HG03521 (cell line): Measurements from ENCODE around the gene RAMP3.

Source experiments
- ATAC-seq: cut with Tn5 transposase; IDR thresholded peaks from one replicate; pipeline ENCODE4 v1.9.1; 2021; ENCODE audit warnings: mild to moderate bottlenecking, moderate library complexity; ENCODE audit not compliant: unreplicated experiment

The RAMP3 gene

GRCh38 chr7:45219801-45220435, 62.3 kb downstream of the RAMP3 start:
- no peak for ATAC-seq

DNA sequence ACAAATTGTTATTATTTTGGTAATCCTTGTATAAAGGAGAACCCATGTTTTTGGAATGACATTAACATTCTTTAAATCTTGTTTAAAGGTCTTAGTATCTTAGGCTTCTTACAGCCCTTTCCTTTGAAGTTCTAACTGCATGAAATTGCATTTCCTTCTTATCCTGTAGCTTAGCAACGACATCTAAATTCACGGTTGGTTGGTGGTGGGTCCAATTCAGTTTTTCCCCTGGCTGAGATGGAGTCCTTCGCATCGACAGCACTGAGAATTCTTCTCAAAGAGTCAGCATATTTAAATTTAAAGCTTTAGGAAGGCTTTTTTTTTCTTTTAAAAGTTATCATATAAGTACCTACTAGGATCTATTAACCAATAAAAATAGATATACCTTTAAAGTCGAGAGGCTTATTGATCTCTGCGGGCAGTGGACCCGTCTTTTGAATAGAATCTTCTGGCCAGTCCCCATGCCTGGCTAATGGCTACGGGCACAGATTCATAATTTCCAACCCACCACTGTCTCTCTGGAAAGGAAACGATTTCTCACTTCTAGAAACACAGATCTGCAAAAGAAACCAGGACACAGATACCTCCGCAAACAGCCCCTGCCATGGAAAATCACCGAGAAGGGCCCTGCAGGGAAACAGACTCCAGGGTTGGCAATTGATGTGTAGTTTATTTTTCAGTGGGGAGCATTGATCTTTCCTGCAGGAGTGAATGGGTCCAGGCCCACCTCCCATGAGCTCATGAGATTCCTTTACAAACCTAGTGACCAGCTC, 63.4 kb downstream of the RAMP3 start:
- ATAC-seq = no peak

- no peak for ATAC-seq
Measured at GRCh38 chr7:45221896-45222604, 64.5 kb downstream of the RAMP3 start.

GRCh38 chr7:45223078-45223477, 65.5 kb downstream of the RAMP3 start:
- ATAC-seq = no peak

GRCh38 chr7:45223728-45224630, 66.4 kb downstream of the RAMP3 start:
- ATAC-seq = no peak

GRCh38 chr7:45224832-45225231, 67.2 kb downstream of the RAMP3 start:
- ATAC-seq = no peak

- ATAC-seq = no peak
Measured at GRCh38 chr7:45225311-45225947, 67.8 kb downstream of the RAMP3 start.

GRCh38 chr7:45225948-45226335, 68.4 kb downstream of the RAMP3 start:
- no peak for ATAC-seq

DNA sequence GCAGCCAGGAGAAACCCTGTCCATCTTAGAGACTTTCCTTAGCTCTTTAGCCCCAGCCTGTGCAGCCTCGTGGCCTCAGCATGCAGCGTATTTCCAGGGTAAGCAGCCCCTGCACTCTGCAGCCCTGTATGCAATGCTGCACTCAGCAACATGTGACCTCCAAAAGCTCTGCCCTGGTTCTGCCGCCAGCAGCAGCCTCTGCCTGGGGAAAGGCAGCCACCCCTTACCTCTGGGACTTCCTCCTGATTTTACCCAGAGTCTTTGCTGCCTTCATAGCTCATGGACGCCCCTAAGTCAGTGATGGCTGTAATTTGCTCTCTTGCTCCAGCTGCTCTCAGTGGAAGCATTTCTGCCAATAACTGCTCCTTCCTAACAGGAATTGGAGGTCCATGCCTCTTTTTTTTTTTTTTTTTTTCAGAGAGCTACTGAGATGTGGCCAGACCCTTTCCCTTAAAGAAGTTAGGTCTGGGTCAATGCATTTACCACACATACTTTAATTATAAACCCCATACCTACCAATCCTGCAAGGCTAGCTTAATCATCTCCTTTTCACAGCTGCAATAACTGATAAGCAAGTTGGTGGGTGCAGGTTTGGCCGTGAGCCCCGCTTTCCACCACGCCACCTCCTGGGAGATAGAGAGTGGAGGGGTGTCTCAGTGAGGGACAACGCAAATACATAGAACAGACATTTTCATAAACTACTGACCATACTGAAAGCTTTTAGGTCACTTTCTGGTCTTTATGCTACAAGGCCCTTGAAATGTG, 71.7 kb downstream of the RAMP3 start:
- no peak for ATAC-seq

DNA sequence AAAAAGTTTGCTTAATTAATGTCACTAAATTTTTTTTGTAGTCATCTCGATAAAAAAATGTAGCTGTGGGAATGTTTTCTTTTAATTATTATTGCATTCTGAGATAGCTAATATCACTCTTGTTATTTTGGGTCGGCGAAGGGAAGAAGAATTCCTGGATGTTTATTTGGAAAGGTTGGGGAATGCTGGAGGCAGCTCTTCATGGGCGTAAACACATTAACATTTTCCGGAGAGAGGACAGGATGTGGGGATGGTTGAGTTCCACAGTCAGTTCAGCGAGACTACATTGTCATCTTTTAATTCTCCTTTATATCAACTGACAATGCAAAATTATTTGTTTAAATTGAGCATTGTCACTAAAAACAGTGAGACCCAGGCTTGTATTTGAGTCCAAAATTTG, 72.5 kb downstream of the RAMP3 start:
- ATAC-seq = no peak

DNA sequence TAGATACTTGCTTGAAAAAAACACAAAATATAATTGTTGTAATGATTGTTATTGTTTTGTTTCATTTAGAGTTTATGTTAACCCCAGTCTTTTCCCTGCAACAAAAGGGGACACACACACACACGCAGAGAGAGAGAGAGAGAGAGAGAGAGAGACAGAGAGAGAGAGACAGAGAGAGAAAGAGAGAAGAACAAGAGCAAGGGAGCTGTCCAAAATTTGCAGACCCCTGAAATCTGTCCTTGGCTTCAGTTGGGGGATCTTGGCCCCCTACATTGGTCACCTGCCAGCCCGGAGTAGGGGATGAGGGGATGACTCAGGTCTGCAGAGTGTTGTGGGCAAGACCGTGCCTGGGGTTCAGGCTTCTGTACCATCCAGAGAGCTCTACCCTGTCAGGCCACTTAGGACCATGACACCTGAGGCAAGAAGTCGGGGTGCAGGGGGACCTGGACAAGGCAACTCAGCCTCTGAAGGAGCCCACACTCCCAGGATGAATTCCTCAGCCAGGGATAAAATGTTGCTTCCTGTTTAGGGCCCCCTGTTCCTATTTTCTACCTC, 73.1 kb downstream of the RAMP3 start:
- no peak for ATAC-seq

- no peak for ATAC-seq
Measured at GRCh38 chr7:45233249-45233775, 75.7 kb downstream of the RAMP3 start.
